Adrenal gland (tissue), 5 donors: ENCODE results near the gene IFT88.

Experiments used
- POLR2A ChIP-seq, 2 donors: fragments of 450-650 bp; IDR thresholded peaks; one replicate each; pipeline ENCODE4 v1.6.1; 2017; ENCODE audit warnings: antibody characterized with exemption in 2 of 2, mild to moderate bottlenecking in 2 of 2, moderate library complexity in 1 of 2
- TF ChIP-seq, protein P1 (sequence below), 6 experiments: fragments of 450-650 bp in 4 of 6; fragments of 200-600 bp in 2 of 6; sonication (generic) in 1 of 6; IDR thresholded peaks; 1 replicate in 5 of 6; 2 replicates in 1 of 6; pipeline versions ENCODE4 v1.5.1 to v1.8.0; 2016 to 2021; ENCODE audit warnings: antibody characterized with exemption in 6 of 6, mild to moderate bottlenecking in 2 of 6, moderate library complexity in 1 of 6
- donor health status: DM: no; HTN: no; CAD: no.

DNA sequence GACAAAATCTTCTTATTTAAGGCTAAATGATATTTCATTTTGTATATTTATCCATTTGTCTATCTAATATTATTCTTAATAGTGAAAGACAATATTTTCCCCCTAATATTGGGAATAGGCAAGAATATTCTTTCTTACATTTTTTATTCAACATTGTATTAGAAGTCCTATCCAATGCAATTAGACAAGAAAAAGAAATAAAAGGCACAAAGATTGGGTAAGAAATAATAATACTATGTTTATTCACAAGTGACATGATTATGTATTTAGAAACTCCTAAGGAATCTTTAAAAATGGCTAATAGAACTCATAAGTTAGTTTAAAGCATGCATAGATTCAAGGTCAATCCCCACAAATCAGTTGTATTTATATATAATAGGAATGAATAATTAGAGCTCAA, 30.0 kb upstream of the IFT88 start:
- no peak for TF ChIP-seq POLR2A (IDR thresholded peaks at IDR 0.05)
- TF ChIP-seq, protein P1, sequence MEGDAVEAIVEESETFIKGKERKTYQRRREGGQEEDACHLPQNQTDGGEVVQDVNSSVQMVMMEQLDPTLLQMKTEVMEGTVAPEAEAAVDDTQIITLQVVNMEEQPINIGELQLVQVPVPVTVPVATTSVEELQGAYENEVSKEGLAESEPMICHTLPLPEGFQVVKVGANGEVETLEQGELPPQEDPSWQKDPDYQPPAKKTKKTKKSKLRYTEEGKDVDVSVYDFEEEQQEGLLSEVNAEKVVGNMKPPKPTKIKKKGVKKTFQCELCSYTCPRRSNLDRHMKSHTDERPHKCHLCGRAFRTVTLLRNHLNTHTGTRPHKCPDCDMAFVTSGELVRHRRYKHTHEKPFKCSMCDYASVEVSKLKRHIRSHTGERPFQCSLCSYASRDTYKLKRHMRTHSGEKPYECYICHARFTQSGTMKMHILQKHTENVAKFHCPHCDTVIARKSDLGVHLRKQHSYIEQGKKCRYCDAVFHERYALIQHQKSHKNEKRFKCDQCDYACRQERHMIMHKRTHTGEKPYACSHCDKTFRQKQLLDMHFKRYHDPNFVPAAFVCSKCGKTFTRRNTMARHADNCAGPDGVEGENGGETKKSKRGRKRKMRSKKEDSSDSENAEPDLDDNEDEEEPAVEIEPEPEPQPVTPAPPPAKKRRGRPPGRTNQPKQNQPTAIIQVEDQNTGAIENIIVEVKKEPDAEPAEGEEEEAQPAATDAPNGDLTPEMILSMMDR (IDR thresholded peaks at IDR 0.05), result no peak
